Endothelial cell of hepatic sinusoid (primary cell): ENCODE results near the gene HYAL2.

Source experiments
- in situ Hi-C: cut with HindIII; loops from 2 replicates; pipeline ENCODE4 v1.10.0; 2017; ENCODE audit warnings: low sequenced_read_pairs

Gene HYAL2

GRCh38 chr3:50322386-50323091 lies at the start of gene HYAL2:
TSS of gene HYAL2 (minus strand) at chr3:50322745. CDS start at chr3:50320489, 2,256 bp downstream.
- in situ Hi-C loops, result no loop called here

- in situ Hi-C loops, result no loop called here
Observed at GRCh38 chr3:50371133-50371685, 48.7 kb upstream of the HYAL2 start.

GRCh38 chr3:50370594-50370993 lies 48.0 kb upstream of the HYAL2 start:
- in situ Hi-C loops, result no loop called here

- in situ Hi-C loops, result no loop called here
Observed at GRCh38 chr3:50369012-50369670, 46.6 kb upstream of the HYAL2 start.

GRCh38 chr3:50365842-50366220 lies 43.3 kb upstream of the HYAL2 start:
- in situ Hi-C loops, result no loop called here

- in situ Hi-C loops, result no loop called here
Observed at GRCh38 chr3:50365080-50365841, 42.7 kb upstream of the HYAL2 start.

- in situ Hi-C loops, result no loop called here
Observed at GRCh38 chr3:50364573-50365079, 42.1 kb upstream of the HYAL2 start.

- in situ Hi-C loops, result no loop called here
Observed at GRCh38 chr3:50359760-50360110, 37.2 kb upstream of the HYAL2 start.

- in situ Hi-C loops, result no loop called here
Observed at GRCh38 chr3:50358911-50359759, 36.6 kb upstream of the HYAL2 start, which contains the start of gene TMEM115. TSS of gene TMEM115 (minus strand) at chr3:50359521. CDS start at chr3:50359063, 458 bp downstream.

- in situ Hi-C loops, result no loop called here
Observed at GRCh38 chr3:50358355-50358910, 35.9 kb upstream of the HYAL2 start.

GRCh38 chr3:50357481-50357880 lies 34.9 kb upstream of the HYAL2 start:
- in situ Hi-C loops, result no loop called here

GRCh38 chr3:50356553-50356952 lies 34.0 kb upstream of the HYAL2 start:
- in situ Hi-C loops, result no loop called here

GRCh38 chr3:50355829-50356552 lies 33.4 kb upstream of the HYAL2 start:
- in situ Hi-C loops, result no loop called here

- in situ Hi-C loops, result loop anchor here (5.0 kb wide), 1 partner anchor 182 kb away; no protein-coding TSS in a partner anchor
Observed at GRCh38 chr3:50354850-50355249, 32.3 kb upstream of the HYAL2 start.

- in situ Hi-C loops, result loop anchor here (5.0 kb wide), 1 partner anchor 183 kb away; no protein-coding TSS in a partner anchor
Observed at GRCh38 chr3:50354186-50354764, 31.7 kb upstream of the HYAL2 start.

- in situ Hi-C loops, result loop anchor here (5.0 kb wide), 1 partner anchor 184 kb away; no protein-coding TSS in a partner anchor
Observed at GRCh38 chr3:50353245-50354004, 30.9 kb upstream of the HYAL2 start.

- in situ Hi-C loops, result loop anchor here (5.0 kb wide), 1 partner anchor 185 kb away; no protein-coding TSS in a partner anchor
Observed at GRCh38 chr3:50352781-50353180, 30.2 kb upstream of the HYAL2 start.

GRCh38 chr3:50351323-50351697 lies 28.8 kb upstream of the HYAL2 start:
- in situ Hi-C loops, result loop anchor here (5.0 kb wide), 1 partner anchor 186 kb away; no protein-coding TSS in a partner anchor
